Liver (tissue), 9 donors: Measurements from ENCODE around the gene CCNY. TPM values are rescaled to one million over a fixed set of nuclear protein-coding genes. Genes with fewer than 3 reads are reported as not detected.

Source experiments
- DNase-seq: peaks from one replicate; pipeline ENCODE4 v3.0.0-alpha.2; 2017; ENCODE audit warnings: low spot score
- H3K27ac ChIP-seq, 2 donors: one replicate each; pipeline ENCODE4 v1.7.0; 2013; ENCODE audit warnings: inconsistent platforms in 2 of 2, low read length in 2 of 2, control low read depth in 1 of 2, low read depth in 1 of 2, mild to moderate bottlenecking in 1 of 2
- H3K27me3 ChIP-seq, 4 donors: one replicate each; pipeline versions ENCODE4 v1.6.1 to v1.7.0; 2013; ENCODE audit warnings: low read length in 3 of 4, inconsistent platforms in 1 of 4, mild to moderate bottlenecking in 1 of 4, moderate library complexity in 1 of 4; ENCODE audit not compliant: control insufficient read depth in 4 of 4, insufficient read depth in 4 of 4
- H3K36me3 ChIP-seq, 4 donors: one replicate each; pipeline versions ENCODE4 v1.6.1 to v1.7.0; 2013; ENCODE audit warnings: low read length in 3 of 4, mild to moderate bottlenecking in 3 of 4, low read depth in 1 of 4, moderate library complexity in 1 of 4; ENCODE audit not compliant: control insufficient read depth in 4 of 4, insufficient read depth in 3 of 4
- H3K4me1 ChIP-seq, 4 donors: one replicate each; pipeline versions ENCODE4 v1.6.1 to v1.7.0; 2013; ENCODE audit warnings: low read length in 3 of 4, mild to moderate bottlenecking in 3 of 4, moderate library complexity in 1 of 4; ENCODE audit not compliant: control insufficient read depth in 4 of 4, insufficient read depth in 4 of 4
- H3K4me3 ChIP-seq, 3 donors: one replicate each; pipeline versions ENCODE4 v1.6.1 to v1.7.0; 2013; ENCODE audit warnings: low read length in 3 of 3, control low read depth in 1 of 3, low read depth in 1 of 3, mild to moderate bottlenecking in 1 of 3
- H3K9ac ChIP-seq, 2 donors: one replicate each; pipeline ENCODE4 v1.7.0; 2013; ENCODE audit warnings: low read length in 2 of 2, mild to moderate bottlenecking in 2 of 2, moderate library complexity in 2 of 2, control low read depth in 1 of 2, low read depth in 1 of 2
- H3K9me3 ChIP-seq, 4 donors: one replicate each; pipeline versions ENCODE4 v1.6.1 to v1.7.0; 2013; ENCODE audit warnings: low read length in 3 of 4; ENCODE audit not compliant: control insufficient read depth in 4 of 4
- ATF3 ChIP-seq: IDR thresholded peaks from 2 replicates; pipeline ENCODE4 v1.6.1; 2016; ENCODE audit warnings: antibody characterized with exemption
- CTCF ChIP-seq: fragments of 150-350 bp; IDR thresholded peaks from 2 replicates; pipeline ENCODE4 v1.5.1; 2017; ENCODE audit warnings: improper control_type of control experiment, low read depth, low read length; ENCODE audit not compliant: missing input control
- EGR1 ChIP-seq, 2 donors: IDR thresholded peaks; 2 replicates each; pipeline ENCODE4 v1.6.1; 2016 to 2018; ENCODE audit warnings: antibody characterized with exemption in 2 of 2, low read depth in 2 of 2
- FOXA1 ChIP-seq: IDR thresholded peaks from 2 replicates; pipeline ENCODE4 v1.6.1; 2016; ENCODE audit warnings: antibody characterized with exemption
- FOXA2 ChIP-seq: IDR thresholded peaks from 2 replicates; pipeline ENCODE4 v1.6.1; 2016; ENCODE audit warnings: antibody characterized with exemption
- GABPA ChIP-seq, 2 donors: IDR thresholded peaks in 1 of 2; conservative IDR thresholded peaks in 1 of 2; 2 replicates each; pipeline ENCODE4 v1.6.1; 2016; ENCODE audit warnings: antibody characterized with exemption in 2 of 2, mild to moderate bottlenecking in 1 of 2, moderate library complexity in 1 of 2
- HNF4A ChIP-seq, 2 donors: conservative IDR thresholded peaks; 2 replicates each; pipeline ENCODE4 v1.6.1; 2016; ENCODE audit warnings: antibody characterized with exemption in 2 of 2, mild to moderate bottlenecking in 2 of 2
- HNF4G ChIP-seq: IDR thresholded peaks from 2 replicates; pipeline ENCODE4 v1.6.1; 2016; ENCODE audit warnings: antibody characterized with exemption
- JUND ChIP-seq, 2 donors: IDR thresholded peaks; 2 replicates each; pipeline ENCODE4 v1.6.1; 2016; ENCODE audit warnings: antibody characterized with exemption in 2 of 2
- MAX ChIP-seq: IDR thresholded peaks from 2 replicates; pipeline ENCODE4 v1.6.1; 2016; ENCODE audit warnings: antibody characterized with exemption
- NR2F2 ChIP-seq: IDR thresholded peaks from 2 replicates; pipeline ENCODE4 v1.6.1; 2016; ENCODE audit warnings: antibody characterized with exemption
- RAD21 ChIP-seq, 2 donors: IDR thresholded peaks; 2 replicates each; pipeline ENCODE4 v1.6.1; 2016; ENCODE audit warnings: antibody characterized with exemption in 2 of 2, mild to moderate bottlenecking in 2 of 2
- REST ChIP-seq: IDR thresholded peaks from 2 replicates; pipeline ENCODE4 v1.6.1; 2016; ENCODE audit warnings: antibody characterized with exemption, mild to moderate bottlenecking
- RXRA ChIP-seq, 2 donors: IDR thresholded peaks; 2 replicates each; pipeline ENCODE4 v1.6.1; 2017 to 2018; ENCODE audit warnings: antibody characterized with exemption in 2 of 2, mild to moderate bottlenecking in 1 of 2
- SP1 ChIP-seq: IDR thresholded peaks from 2 replicates; pipeline ENCODE4 v1.6.1; 2018; ENCODE audit warnings: antibody characterized with exemption, mild to moderate bottlenecking
- TAF1 ChIP-seq: conservative IDR thresholded peaks from 2 replicates; pipeline ENCODE4 v1.6.1; 2016; ENCODE audit warnings: antibody characterized with exemption, mild to moderate bottlenecking
- YY1 ChIP-seq: IDR thresholded peaks from 2 replicates; pipeline ENCODE4 v1.6.1; 2016; ENCODE audit warnings: antibody characterized with exemption, mild to moderate bottlenecking
- ZBTB33 ChIP-seq: IDR thresholded peaks from 2 replicates; pipeline ENCODE4 v1.6.1; 2016; ENCODE audit warnings: antibody characterized with exemption
- WGBS: extraction: QIAGEN DNeasy Blood & Tissue Kit; methylation state at CpG from one replicate; pipeline ENCODE4 v1.1.7; 2013; 5-methylcytosine and 5-hydroxymethylcytosine counted together
- polyA plus RNA-seq, 2 donors: library from polyadenylated mRNA; stranded (reverse) in 1 of 2; unstranded in 1 of 2; fragments of 200-250 nt in 1 of 2; fragments of >200 nt in 1 of 2; fragmentation: Nextera tagmentation in 1 of 2; extraction: Ambion mirVana in 1 of 2; gene quantifications; one replicate each; pipeline versions ENCODE4 v1.2.1 to v1.2.3, GENCODE V29; 2013 to 2015
- total RNA-seq, 2 donors: library from RNA; depleted of rRNA; stranded (reverse); fragments of >200 nt; gene quantifications; one replicate each; pipeline ENCODE4 v1.2.3, GENCODE V29; 2014
- donor health status: healthy.
- donor health status: healthy.
- donor health status: healthy.
- donor health status: healthy.
- donor health status: healthy.

CCNY gene
- total and polyA plus RNA-seq, 4 donors, result 17.6 to 38.4 (median 21.8) TPM

GRCh38 chr10:35471435-35471834 is 135.1 kb downstream of the CCNY start:
- H3K4me3 ChIP-seq, result no peak overlapping the region
- H3K9me3 ChIP-seq, result no peaks in the 10 kb centered on the region
- H3K36me3 ChIP-seq, result no peaks in the 10 kb centered on the region
- no peak for TF ChIP-seq SP1
- TF ChIP-seq JUND (IDR thresholded peaks at IDR 0.05), result no peak
- no peak for TF ChIP-seq HNF4G
- no peak for TF ChIP-seq HNF4A (conservative IDR thresholded peaks at IDR 0.05)
- TF ChIP-seq REST, result no peak
- no peak for TF ChIP-seq GABPA (IDR thresholded peaks at IDR 0.05 in 1 of 2, conservative IDR thresholded peaks at IDR 0.05 in 1 of 2)
- TF ChIP-seq TAF1, result no peak
- no peak for TF ChIP-seq MAX
- no peak for TF ChIP-seq EGR1 (IDR thresholded peaks at IDR 0.05; ENCODE audit: low read depth in 2 of 2)
- no peak for TF ChIP-seq CTCF
- TF ChIP-seq YY1, result no peak
- TF ChIP-seq ZBTB33, result no peak
- no peak for TF ChIP-seq RAD21 (IDR thresholded peaks at IDR 0.05)
- TF ChIP-seq ATF3, result no peak
- no peak for TF ChIP-seq FOXA1
- no peak for TF ChIP-seq FOXA2
- TF ChIP-seq RXRA (IDR thresholded peaks at IDR 0.05), result no peak
- TF ChIP-seq NR2F2, result no peak
- H3K27ac ChIP-seq, result no peak overlapping the region
- H3K27me3 ChIP-seq, result no peaks in the 10 kb centered on the region
- DNase-seq, result no peak
- no peak overlapping the region for H3K9ac ChIP-seq
- peaks cover 3 to 8% (median 5%) of the 10 kb centered on the region in 4 donors for H3K4me1 ChIP-seq
- 87% methylated on average over 3 of the region's 3 CpGs for WGBS
